SU-DHL-6 (cell line): ENCODE measurements around the gene SORBS2.

Source experiments
- EZH2phosphoT487 ChIP-seq: fragments of 200-600 bp; sonication (generic), shearing (Covaris generic); conservative IDR thresholded peaks from 2 replicates; pipeline ENCODE4 v1.6.1; 2018; ENCODE audit warnings: mild to moderate bottlenecking, antibody characterized with exemption, low read length, moderate library complexity, mixed read lengths
- TF ChIP-seq, protein P1 (sequence below): fragments of 200-600 bp; sonication (generic); IDR thresholded peaks from one replicate; pipeline ENCODE4 v1.5.1; 2017; ENCODE audit warnings: antibody characterized with exemption, mild to moderate bottlenecking, low read length, moderate library complexity; ENCODE audit not compliant: insufficient read depth, poor library complexity, severe bottlenecking

DNA sequence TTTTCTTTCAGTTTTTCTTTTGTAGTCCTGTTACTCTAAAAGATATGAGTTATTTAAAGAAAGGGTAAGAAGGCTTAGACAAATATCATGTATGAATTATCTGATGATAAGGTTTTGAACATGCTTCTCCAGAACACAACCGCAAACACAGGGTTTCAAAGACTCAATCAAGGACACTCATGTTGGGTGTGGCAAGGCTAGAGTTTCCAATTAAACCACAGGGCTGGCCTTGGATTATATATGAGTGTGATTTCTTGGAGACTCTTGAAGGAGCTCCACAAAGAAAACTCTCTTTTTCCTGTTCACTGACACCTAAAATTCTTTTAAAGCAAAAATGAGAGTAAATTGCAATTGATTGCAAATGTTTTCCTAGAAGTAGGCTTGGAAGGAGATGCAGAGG is 166.6 kb downstream of the SORBS2 start:
- TF ChIP-seq, protein P1, sequence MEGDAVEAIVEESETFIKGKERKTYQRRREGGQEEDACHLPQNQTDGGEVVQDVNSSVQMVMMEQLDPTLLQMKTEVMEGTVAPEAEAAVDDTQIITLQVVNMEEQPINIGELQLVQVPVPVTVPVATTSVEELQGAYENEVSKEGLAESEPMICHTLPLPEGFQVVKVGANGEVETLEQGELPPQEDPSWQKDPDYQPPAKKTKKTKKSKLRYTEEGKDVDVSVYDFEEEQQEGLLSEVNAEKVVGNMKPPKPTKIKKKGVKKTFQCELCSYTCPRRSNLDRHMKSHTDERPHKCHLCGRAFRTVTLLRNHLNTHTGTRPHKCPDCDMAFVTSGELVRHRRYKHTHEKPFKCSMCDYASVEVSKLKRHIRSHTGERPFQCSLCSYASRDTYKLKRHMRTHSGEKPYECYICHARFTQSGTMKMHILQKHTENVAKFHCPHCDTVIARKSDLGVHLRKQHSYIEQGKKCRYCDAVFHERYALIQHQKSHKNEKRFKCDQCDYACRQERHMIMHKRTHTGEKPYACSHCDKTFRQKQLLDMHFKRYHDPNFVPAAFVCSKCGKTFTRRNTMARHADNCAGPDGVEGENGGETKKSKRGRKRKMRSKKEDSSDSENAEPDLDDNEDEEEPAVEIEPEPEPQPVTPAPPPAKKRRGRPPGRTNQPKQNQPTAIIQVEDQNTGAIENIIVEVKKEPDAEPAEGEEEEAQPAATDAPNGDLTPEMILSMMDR: no peak
- no peak for TF ChIP-seq EZH2phosphoT487
